Stimulated activated CD8-positive, alpha-beta memory T cell treated with anti-CD3 and anti-CD28 coated beads, Interleukin-4, amount 100 ng/mL, for 1 hour (primary cell): Measurements from ENCODE around the gene TMEM164.

Experiments used
- DNase-seq, 2 donors: peaks; one replicate each; pipeline ENCODE4 v3.0.0-alpha.2; 2020; ENCODE audit warnings: low read depth in 2 of 2, low spot score in 1 of 2

TMEM164 gene

DNA sequence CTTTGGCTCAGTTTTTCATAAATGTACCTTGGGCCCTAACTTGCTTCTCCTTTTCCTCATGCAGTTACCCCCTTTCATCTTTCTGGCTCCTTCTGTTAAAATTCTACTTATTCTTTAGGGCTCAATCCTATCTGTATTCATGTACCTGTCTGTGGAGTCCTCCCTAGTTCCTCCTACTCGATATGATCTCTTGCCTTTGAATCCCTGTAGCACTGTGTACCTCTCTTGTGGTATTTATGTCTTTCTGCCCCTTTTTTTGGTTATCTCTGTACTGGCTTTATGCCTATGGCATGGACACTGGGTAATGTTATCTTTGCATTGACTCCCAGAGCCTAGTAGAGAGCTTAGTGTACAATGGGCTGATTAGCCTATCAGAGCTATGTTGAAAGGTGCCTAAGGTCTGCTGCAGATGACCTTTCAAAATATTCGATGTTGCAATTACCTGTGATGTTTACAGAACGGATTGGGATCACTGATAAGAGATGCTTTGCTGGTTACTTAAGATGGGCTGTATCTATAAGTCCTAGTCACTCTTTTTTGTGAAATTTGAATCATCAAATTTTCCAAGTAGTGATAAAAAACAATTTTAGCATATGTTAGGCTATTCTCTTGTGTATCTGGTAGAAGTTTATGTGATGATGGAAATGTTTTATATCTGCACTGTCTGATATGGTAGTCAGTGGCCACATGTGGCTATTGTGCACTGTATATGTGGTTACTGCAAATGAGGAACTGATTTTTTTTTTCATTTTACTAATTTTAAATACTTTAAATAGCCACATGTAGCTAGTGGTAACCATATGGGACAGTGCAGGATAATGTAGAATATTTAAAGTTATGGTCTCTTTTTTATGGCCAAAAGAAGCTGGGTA is 33.5 kb downstream of the TMEM164 start:
- DNase-seq, result no peak

DNA sequence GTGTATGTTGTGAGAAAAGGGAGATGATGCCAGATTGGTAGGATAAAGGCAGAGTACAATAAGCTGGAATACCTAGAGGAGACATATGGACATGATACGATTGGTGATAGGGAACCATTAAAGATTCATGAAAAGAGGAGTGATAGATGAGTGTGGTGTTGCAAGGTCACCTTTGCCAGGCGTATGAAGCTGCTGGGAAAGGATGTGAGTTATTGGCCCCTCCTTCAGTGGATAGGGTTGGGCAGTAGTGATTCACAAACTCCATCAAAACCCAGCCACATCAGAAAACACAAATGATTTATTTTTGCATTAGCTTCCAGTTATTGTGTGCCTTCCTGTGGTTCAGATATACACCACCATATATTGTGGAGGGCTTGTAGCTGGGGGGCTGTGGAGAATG is 34.3 kb downstream of the TMEM164 start:
- DNase-seq, result no peak

DNA sequence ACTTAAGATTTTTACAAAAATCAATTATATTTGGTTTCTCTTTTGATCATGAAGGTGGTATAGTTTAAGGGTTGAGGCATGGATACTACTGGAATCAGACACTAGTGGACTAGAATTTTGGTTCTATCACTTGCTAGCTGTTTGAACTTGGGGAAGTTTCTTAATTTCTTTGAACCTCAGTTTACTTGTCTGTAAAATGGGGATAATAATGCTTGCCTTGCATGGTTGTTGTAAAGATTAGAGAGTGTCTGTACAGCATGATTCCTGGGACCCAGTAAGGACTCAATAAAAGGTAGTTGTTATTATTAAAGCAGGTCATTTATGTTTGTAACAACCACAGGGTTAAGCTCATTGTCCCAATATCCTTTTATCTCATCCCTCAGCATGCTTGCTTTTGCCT is 36.0 kb downstream of the TMEM164 start:
- DNase-seq, result no peak

DNA sequence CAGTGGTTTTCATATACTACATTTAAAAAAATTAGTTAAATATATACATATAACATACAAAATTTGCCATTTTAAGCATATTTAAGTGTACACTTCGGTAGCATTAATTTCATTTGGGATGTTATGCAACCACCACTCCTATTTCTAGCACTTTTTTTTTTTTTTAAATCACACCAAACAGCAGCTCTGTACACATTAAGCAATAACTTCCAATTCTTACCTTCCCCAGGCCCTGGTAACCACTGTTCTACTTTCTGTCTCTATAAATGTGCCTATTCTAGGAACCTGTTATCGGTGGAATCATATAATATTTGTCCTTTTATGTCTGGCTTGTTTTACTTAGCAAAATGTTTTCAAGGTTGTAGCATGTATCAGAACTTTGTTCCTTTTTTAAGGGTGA is 39.1 kb downstream of the TMEM164 start:
- DNase-seq, result no peak

DNA sequence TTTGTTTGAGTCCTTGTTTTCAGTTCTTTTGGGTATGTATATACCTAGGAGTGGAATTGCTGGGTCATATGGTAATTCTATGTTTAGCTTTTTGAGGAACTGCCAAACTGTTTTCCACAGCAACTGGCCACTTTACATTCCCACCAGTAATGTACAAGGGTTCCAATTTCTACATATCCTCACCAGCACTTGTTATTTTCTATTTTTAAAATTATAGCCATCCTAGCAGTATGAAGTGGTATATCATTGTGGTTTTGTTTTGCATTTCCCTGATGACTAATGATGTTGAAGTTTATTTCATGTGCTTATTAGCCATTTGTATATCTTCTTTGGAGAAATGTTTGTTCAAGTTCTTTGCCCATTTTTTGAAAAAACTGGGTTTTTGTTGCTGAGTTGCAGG is 39.6 kb downstream of the TMEM164 start:
- DNase-seq, result no peak

DNA sequence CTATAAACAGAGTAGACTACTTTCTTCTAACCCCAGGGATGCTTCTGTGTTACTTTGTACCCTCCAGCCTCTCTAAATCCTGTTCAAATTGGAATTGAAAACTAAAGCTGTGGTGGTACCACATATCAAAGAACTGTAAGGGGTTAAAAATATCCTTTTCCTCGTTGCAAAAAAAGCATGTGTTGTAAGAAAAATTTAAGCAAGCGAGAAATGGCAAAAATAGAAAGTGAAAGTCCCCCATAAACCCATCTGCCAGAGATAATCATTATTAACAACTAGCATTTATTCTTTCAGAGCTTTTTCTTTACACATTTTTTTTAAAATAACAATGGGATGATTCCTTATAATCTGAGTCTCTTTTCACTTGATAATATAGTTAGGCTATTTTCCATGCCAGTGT is 40.6 kb downstream of the TMEM164 start:
- DNase-seq, result no peak

DNA sequence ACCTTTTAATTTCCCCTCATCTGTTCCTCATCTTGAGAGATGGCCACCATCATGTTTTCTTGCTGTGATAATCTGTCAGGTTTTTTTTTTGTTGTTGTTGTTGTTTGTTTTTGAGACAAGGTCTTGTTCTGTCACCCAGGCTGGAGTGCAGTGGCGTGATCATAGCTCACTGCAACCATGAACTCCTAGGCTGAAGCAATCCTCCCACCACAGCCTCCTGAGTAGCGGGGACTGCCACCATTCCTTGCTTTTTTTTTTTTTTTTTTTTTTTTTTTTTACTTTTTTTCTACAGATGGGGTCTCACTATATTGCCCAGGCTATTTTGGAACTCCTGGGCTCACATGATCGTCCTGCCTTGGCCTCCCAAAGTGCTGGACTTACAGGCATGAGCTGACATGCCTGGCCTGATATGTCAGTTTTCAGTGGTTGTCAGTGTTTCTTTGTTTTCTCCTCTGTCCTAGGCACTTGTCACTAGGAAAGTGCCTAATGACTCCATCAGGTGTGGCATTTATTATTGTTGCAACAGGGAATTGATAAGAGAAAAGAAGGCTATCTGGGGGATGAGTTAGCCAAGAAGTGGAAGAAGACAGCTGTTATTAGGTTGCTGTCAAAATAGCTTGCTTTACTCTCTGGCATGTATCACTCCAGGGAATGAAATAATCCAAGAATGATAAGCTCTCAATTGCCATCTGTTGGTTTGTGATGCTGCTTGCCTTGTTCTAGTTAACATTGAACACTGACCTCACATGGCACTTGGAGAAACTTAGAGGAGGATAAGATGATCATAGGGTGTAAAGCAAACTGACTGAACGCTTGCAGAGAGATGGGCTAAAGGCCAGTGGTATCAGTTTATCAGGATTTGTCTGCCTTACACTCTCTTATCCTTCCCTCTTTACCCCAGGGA is 41.7 kb downstream of the TMEM164 start:
- no peak for DNase-seq

DNA sequence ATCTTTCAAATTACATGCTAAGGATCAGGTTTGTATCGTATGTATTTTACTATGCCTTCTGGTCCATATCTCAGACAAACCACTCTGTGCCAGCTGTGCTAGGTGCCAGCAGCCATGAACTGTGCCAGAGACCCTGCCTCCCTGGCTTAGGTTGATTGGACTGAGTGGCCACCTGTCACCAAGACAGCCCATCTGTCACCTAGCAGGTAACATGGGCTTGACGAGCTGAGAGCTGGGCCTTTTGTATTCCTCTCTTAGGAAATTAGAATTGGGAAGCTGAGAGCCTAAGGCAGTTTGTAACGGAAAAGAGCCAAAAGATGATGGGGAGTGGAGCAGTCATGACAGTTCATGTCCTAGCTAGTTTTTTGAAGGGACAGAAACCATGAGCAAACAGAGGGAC is 42.5 kb downstream of the TMEM164 start:
- no peak for DNase-seq

DNA sequence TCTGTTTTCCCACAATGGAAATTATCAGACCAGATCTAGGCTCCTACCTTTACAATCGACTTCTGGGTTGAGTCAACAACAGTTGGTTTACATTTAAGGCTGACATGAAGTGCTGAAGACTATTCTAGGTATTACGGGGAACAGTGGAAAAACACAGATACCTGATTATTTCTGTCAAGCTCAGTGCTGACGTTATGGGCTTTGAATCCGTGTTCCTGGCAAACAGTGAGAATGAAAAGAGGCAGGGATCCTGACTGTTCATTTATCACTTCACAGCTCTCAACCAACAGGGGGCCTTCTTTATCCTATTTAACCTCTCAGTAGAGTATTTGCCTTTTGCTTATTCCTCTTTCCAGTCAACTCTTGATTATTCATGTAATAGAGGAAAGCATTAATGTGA is 43.1 kb downstream of the TMEM164 start:
- DNase-seq, result no peak

DNA sequence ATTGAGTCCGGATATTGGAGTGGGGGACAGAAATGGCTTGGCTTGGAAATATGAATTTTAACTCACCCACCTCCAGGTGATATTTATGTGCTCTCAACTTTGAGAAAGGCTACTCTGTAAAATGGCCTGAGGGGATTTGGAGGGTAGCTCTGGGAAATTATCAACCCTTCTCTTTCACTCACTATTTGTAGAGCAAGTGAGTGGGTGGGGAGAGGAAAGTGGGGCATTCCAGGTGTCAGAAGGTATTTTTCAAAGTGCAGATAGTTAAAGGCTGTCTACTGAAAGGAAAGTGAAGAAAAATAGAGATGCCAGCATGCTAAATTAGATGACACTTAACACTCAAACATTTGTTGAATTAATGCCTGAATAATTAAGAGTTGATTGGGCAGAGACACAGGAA is 44.1 kb downstream of the TMEM164 start:
- no peak for DNase-seq

DNA sequence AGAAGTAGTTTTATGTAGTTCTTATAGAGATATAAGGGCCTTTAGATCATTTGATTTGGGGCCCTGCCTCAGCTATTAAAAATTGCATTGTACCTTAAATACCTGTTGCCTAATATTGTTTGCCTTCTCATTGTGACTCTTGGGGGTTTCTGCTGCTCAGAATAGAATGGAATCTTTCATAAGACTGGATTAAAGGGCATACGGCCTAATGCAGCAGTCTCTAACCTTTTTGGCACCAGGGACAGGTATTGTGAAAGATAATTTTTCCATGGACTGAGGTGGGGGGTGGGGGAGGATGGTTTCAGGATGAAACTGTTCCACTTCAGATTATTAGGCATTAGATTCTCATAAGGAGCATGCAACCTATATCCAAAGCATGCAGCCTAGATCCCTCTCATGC is 46.2 kb downstream of the TMEM164 start:
- DNase-seq, result no peak

DNA sequence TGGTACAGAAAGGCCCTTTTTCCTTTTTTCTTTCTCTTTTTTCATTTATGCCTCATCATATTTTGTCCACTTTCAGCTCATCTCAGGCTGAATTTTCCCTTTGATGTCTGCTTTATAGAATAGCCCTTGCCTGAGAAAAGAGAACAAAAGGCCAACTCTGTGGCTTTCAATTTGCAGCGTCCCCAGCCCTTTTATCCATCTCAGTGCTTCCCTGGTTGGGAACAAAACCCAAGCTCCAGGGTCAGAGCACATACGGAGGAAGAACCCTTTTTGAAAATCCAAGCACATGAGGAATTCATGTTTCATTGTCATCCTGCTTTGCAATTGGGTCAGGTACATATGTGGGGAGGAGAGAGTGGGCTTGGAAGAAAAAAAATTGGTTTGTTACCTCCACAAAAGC is 47.5 kb downstream of the TMEM164 start:
- DNase-seq, result no peak

DNA sequence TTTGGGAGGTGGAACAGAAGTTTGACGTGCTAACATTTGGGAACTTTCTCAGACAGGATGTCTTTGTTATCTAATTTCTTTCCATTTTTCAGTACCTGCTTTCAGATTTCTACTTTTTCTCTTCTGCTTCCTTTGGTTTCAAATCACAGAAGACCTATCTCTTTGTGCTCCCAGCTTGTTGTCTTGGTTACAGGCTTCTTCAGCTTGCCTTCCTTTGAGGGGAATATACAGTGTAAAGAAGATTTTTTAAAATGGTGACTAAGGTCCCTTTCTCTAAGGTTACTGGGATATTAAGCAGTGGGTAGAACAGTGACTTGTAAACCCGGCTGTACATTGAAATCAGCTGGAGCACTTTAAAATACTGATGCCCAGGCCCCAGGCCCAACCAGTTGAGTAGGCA is 48.0 kb downstream of the TMEM164 start:
- DNase-seq, result no peak

DNA sequence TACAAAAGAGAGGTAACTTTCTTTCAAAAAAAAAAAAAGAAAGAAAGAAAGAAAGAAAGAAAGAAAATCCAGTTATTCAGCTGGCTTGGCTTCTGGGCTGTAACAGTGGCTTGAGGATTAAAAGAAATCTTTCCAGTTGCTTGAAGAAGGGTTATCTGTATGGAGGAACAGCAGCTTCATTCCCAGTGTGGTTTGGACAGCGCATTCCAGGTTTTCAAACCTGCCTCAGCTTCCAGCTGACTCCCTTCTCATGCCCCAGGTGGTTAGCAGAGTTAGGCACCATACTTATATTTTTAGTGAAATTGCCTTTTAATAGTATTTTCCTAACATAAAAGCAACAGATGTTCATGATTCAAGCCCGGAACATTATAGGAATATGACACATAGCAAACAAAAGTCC is 48.6 kb downstream of the TMEM164 start:
- no peak for DNase-seq

DNA sequence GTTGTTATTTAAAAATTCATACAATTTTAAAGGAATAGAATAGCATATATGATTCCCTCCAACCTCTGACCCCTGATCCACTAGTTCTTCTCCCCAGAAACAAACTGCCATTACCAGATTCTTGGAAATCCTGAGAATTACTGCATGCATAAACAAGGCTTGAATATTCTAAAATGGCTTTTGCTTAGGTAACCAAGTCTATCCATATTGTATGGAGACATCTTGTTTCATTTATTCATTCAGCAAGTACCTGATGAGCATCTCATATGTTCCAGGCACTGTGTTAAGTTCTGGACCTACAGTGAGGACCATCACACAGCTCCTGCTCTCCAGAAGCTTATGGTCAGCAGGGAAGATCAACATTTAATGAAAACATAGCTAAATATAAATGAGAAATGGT is 49.4 kb downstream of the TMEM164 start:
- no peak for DNase-seq

DNA sequence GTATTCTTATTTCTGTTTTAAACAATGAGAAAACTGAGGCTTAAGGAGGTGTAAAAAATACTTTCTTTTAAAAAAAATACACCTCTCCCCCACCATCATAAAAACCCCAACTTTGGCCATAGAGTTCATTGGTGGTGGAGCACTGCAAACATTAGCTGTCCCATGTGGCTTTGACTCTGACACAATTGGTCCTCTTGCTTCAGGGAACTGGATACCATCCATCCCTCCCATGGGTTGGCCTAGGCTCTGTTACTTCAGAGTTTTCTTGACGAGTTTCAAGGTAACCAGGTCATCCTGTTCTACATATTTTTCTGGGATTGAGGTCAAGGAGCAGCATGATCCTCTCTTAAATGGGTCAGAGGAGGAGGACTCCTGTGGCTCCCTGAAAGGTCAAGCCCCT is 50.5 kb downstream of the TMEM164 start:
- DNase-seq, result no peak

DNA sequence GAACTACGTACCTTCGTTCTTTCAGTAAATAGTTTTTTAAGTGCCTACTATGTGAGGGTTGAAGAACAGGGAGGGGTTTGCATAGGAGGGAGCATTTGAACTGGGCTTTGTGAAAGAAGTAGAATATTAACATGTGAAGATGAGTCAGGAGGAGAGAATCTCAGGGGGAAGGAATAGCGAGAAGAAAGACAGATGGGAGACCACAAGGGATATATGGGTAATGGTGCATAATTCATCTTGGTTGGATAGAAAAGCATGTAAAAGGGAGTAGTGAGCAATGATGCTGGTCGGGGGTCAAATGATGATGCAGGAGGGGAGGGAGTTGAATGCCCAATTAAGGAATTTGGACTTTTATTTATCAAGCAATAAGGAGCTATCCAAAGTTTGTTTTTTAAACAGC is 52.7 kb downstream of the TMEM164 start:
- DNase-seq, result no peak

DNA sequence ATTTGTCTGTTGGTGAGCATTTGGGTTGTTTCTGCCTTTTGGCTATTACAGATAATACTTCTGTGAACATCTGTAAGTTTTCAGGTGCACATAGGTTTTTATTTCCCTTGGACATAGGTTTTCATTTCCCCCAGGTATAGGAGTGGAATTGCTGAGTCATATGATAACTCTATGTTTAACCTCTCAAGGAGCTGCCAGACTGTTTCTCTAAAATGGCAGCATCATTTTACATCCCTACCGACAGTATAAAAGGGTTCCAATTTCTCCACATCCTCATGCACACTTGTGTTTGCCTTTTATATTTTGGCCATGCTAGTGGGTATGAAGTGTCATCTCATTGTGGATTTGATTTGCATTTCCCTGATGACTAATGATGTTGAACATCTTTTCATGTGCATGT is 53.5 kb downstream of the TMEM164 start:
- DNase-seq, result no peak

DNA sequence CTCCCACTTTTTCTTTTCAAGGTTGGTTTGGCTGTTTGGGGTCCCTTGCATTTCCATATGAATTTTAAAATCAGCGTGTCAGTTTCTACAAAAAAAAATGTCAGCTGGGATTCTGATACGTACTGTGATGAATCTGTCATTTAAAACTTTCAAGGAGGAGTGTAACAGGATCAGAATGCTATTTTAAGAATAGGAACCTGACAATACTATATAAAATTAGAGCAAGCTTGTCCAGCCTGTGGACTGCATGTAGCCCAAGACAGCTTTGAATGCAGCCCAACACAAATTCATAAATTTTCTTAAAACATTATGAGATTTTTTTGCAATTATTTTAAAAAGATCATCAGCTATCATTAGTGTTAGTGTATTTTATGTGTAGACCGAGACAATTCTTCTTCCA is 56.5 kb downstream of the TMEM164 start:
- DNase-seq, result no peak

DNA sequence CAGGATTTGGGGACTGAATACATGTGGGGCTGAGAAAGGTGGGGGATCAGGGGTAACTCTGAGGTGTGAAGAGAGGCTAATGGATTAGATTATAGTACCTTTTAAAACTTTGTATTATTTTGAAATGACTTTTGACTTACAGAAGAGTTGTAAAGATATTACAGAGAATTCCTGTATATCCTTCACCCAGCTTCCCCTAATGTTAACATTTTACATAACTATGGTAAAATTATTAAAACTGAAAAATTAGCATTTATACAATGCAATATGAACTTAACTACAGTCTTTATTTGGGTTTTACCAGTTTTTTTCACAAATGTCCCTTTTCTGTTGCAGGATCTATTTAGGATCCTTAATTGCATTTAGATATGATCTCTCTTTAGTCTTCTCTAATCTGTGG is 57.4 kb downstream of the TMEM164 start:
- no peak for DNase-seq

DNA sequence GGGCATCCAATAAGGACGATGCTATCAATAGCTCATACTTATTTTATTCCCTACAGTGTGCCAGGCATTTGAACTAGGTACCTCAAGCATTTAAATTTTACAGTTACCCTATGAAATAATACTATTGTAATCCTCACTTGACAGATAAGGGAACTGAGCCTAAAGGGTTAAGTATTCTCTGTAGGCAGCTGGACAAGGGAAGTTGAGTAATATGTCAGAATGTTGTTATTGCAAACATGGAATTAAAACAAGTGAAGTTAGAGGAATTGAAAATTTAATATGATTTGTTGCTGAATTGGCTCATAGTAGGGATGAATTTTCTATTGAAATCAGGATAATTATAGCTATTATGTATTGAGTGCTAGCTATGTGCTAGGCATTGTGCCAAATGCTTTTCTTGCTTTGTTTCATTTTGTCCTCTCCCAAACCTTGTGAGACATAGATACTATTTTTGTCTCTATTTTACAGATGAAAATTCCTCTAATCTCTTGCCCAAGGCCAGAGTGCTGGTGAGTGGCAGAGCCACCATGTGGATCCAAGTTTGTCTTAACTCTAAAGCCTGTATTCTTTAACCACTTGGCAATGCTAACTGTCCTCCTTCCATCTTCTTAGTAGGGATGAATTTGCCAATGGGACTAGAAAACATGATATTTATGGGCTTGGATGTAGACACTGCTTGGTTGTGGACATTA is 58.1 kb downstream of the TMEM164 start:
- DNase-seq, result no peak

DNA sequence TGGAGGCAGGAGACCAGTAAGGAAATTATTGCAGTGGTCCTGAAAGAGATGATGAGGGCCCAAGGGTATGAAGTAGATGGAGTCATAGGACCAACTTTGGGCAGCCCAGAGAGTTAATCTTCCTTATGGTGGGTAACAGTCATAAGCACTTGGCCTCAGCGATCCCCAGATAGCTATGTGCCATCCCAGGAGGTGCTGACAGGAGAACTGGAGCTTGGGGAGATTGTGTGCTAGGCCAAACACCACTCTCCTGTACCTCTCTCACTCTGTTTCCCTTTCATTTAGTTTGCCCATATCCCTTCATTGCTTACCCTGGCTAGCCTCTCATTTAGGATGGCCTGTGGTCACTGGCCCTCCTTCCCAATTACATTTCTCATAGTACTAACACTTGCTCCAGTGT is 60.0 kb downstream of the TMEM164 start:
- no peak for DNase-seq
